Measurements from ENCODE around the gene NEDD9. TPM values are rescaled to one million over a fixed set of nuclear protein-coding genes. Genes with fewer than 3 reads are reported as not detected.

NEDD9 gene
- total RNA-seq, 1 experiment from 2014 or later, result 6.5 TPM

DNA sequence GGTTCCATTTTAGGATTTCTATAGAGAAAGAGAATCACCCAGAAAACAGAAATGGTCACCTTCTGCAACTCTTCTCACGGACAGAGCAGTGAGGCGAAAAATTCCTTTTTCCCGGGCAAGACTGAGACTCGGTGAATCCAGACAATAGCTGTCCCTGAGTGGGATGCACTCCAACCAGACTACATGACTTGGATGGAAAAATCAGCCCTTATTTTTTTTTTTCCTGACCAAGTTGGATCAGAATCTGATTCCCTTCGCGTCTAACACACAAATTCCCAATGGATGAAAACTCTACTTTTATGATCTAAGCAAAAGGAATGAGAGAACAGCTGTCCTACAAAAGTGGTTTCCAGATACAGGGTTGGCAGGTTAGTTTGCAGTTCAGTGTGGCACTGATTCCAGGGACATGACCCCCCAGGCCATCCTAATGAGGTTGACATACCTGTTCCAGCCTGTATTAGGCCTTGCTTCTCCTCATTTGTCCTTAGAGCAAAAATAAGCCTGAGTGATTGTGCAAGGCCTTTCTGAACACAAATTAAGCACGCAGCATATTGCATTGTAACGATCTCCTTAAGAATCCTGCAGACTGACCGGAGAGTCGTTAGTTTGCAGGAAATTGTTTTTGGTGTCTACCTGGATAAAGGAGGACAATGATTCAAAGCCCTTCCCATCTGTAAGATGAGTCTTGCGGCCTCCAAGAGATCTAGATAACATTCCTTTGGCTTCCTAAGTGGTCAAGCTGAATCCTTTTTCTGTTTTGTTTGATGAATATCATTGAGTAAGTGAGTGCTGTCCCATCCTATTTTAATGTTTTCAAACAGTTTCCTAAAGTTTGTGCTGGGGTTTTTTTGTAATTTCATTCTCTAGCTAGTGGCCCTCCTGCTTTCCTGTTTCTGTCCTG is 1.5 kb upstream of the NEDD9 start:
- no peaks in the 10 kb centered on the region for H3K36me3 ChIP-seq (replicated peaks; ENCODE audit: control insufficient read depth, insufficient read depth, low read length)
- DNase-seq, result no peak
- no peak overlapping the region for H3K4me3 ChIP-seq (ENCODE audit: insufficient read depth, low read depth, low read length)
- no peaks in the 10 kb centered on the region for H3K27me3 ChIP-seq (ENCODE audit: control insufficient read depth, insufficient read depth, low read length)

DNA sequence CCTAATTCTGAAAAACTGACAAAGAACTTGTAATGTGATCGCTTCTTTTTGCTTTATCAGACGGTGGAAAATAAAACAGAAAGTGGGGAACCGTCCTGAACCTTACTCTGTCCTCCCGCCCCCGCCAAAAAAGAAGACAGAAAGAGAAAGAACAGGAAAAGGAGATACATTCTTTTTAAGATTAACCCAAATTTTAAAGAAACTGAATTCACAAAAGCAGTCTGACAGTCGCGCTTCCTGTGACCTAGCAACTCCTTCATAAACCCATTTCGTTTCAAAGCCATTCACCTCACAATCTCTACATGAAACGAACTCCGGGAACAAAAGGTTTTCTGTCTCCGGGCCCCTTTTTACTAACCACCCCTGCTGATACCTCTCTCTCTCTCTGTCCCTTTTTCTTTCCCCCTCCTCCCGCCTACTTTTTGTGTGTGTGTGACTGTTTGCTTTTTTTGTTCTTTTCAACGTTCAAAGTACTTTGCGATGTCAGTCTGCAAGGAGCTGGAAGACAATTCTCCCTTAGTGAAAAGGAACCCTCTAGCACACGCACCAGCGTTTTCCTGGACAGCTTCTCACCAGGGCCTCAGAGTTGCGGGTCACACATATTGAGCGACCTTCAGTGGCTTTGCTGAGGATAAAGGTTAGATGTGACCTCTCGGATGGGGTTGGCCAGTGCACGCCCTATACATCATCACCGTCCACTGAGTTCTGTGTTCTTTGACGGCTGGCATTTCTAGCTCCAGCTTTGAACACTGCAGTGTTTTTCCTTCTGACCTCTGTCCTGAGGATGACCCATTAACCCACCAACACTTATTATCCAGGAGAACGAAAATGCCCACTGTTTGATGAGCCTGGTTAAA is 530 bp upstream of the NEDD9 start:
- DNase-seq, result peak; percentile 55
- peak overlapping the region; percentile 53 for H3K4me3 ChIP-seq (ENCODE audit: insufficient read depth, low read depth, low read length)
- H3K36me3 ChIP-seq (replicated peaks; ENCODE audit: control insufficient read depth, insufficient read depth, low read length), result no peaks in the 10 kb centered on the region
- no peaks in the 10 kb centered on the region for H3K27me3 ChIP-seq (ENCODE audit: control insufficient read depth, insufficient read depth, low read length)

DNA sequence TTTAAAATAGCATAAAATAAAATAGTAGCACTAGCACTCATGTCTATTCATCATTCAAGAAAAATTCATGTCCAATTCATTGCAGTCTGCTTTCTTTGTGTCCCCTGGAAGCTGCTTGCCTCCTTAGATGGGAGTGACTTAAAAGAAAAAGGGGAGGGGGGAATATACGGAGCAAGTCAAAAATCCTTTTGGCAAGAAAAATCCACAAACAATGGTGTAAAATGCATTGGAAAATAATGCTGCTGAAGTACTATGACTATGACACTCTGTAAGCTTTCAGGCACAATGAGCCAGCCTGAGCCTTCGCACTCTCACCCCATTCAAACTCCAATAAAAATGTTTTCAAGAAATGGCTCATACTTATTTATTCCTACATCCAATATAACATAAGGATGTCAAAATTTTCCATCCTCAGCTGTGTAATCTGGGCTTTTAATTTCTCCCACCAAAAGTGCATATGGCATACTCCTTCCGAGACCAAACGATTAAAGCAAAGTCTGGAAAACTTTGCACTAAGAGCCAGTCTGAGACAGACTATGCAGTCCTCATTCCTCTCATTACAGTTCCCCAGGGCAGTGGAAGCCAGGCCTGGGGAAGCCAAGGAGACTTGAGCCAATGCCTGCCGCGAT is 790 bp downstream of the NEDD9 start:
- DNase-seq, result no peak
- Histone ChIP-seq H3K4me3 (ENCODE audit: insufficient read depth, low read depth, low read length) (peak overlapping the region; percentile 53), H3K27me3 (ENCODE audit: control insufficient read depth, insufficient read depth, low read length) (no peaks in the 10 kb centered on the region), H3K36me3 (replicated peaks; ENCODE audit: control insufficient read depth, insufficient read depth, low read length) (no peaks in the 10 kb centered on the region)

DNA sequence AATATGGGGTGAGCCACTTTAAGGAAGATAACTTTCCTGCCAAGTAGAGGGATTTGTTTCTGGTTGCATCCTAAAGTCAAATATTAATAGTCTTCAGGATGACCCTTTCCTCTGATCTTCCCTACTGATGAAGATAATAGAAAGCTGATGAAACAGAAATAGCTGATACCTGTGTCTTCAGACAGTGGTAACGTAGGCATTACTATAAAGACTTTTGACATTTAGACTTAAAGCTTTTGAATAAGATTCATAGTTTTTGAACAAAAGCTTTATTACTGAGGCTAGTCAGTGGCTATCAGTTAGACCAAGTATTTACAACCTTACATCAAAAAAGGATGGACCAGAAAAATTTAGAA is 1.4 kb downstream of the NEDD9 start:
- H3K36me3 ChIP-seq (replicated peaks; ENCODE audit: control insufficient read depth, insufficient read depth, low read length), result no peaks in the 10 kb centered on the region
- no peak for DNase-seq
- peak overlapping the region; percentile 53 for H3K4me3 ChIP-seq (ENCODE audit: insufficient read depth, low read depth, low read length)
- H3K27me3 ChIP-seq (ENCODE audit: control insufficient read depth, insufficient read depth, low read length), result no peaks in the 10 kb centered on the region

DNA sequence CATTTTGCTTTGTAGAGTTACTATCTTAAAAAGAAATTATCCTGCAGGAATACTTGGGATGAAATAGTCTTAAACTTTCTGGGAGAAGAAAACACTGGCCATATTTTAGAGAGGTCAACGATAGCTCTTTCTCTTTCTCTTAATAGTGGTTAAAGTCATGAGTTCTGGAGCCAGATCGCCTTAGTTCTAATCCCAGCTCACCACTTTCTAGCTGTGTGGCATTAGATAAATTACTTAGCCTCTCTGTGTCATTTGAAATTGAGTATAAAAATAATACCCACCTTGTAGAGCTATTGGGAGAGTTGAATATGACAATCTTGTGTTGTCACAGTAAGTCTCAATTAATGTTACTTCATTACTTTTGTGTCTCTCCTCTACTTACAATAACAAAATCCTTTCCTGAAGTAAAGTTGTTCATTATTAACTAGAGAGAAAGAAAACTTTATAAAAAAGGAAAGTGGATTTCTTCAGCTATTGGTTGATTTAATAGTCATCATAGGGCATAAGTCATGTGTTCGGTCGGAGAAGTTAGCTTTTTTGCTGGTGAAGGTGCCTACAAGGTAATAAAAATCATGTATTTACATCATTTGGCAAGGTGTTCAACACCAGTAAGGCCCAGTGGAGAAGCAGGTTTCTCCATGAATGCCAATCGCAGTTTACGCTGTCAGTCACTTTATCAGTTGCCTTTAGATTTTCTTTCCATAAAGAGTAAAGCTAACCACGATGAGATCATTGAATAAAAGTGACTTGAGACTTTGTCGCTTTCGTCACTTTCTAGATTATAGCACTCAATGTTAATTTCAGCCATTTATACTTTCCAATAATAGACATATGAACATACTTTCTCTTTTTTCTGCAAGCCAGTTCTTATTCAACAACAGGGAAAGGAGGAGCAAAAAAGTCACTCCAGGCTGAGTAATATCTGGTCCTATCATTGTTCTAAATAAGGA is 2.0 kb downstream of the NEDD9 start:
- Histone ChIP-seq H3K36me3 (replicated peaks; ENCODE audit: control insufficient read depth, insufficient read depth, low read length) (no peaks in the 10 kb centered on the region), H3K27me3 (ENCODE audit: control insufficient read depth, insufficient read depth, low read length) (no peaks in the 10 kb centered on the region), H3K4me3 (ENCODE audit: insufficient read depth, low read depth, low read length) (no peak overlapping the region; the same call in 1 of the 2 replicates)
- no peak for DNase-seq

DNA sequence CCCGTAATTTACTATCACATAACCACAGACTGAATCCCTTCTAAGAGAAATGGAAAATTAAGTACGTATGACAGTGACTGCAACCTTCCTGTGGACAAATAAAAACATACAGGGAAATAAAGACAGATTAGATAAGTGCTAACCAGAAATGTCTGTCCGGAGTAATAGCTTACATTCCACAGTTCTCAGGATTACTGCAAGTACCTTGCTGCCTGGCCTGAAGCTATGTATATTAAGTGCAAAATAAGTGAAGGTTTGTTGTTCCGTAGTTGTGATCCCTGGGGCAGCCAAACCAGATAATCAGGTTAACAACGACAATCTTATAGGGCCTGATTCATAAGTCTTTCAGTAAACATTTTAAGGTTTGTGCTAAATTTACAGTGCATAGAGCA is 2.8 kb downstream of the NEDD9 start:
- Histone ChIP-seq H3K27me3 (ENCODE audit: control insufficient read depth, insufficient read depth, low read length) (no peaks in the 10 kb centered on the region), H3K36me3 (replicated peaks; ENCODE audit: control insufficient read depth, insufficient read depth, low read length) (no peaks in the 10 kb centered on the region), H3K4me3 (ENCODE audit: insufficient read depth, low read depth, low read length) (peak overlapping the region; percentile 2; the same call in 1 of the 2 replicates)
- DNase-seq, result peak; percentile 15

DNA sequence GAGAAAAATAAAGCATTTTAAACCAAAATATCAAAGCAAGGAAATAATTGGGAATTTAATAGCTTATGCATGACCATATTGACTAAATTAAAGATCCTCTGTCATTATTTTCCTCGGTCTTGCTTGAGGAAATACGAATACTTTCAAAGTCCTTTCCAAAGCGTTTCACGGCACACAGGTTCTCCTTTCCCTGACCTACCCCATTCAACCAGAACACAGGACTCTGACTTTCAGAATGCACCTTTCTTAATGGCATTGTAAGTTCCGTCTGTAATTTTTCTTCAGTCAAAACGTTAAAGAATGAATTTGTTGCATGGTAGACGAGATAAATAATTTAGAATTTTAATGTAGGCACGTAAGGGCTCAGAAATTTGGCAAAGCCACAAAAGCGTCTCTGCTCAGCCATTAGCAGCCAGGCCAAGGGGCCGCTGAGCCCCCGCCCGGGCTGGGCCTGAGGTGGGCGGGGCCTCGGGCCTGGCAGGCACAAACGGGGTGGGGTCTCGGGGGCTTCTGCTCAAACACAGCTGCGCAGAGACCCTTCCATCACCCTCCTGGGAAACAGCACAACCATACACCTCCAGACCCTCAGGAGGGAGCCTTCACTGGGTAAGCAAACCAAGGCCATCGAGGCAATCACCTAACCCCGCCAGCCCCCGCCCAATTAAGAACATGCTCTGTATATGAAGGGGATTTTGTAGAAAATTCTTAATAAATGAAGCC is 3.4 kb downstream of the NEDD9 start:
- H3K36me3 ChIP-seq (replicated peaks; ENCODE audit: control insufficient read depth, insufficient read depth, low read length), result no peaks in the 10 kb centered on the region
- peak overlapping the region; percentile 2; the same call in 1 of the 2 replicates for H3K4me3 ChIP-seq (ENCODE audit: insufficient read depth, low read depth, low read length)
- DNase-seq, result peak; percentile 88
- no peaks in the 10 kb centered on the region for H3K27me3 ChIP-seq (ENCODE audit: control insufficient read depth, insufficient read depth, low read length)

DNA sequence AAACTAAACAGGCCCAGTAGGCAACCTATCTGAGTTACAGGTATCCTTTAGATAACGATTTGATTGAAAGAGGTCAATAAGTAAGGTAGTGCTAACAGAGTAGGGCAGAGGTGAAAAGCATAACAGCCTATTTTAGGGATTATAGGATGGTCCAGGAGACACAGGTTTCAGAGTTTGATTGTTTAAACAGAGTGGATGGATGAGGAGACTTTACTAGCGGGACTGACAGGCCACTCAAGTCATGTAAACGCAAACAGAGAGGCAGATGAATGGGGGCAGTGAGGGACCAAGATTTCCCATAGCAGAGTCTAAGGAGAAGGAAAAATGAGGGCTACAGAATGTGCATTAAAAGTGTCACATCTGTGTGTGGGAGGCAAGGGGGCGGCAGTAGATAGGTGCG is 4.8 kb downstream of the NEDD9 start:
- no peak for DNase-seq
- Histone ChIP-seq H3K4me3 (ENCODE audit: insufficient read depth, low read depth, low read length) (no peak overlapping the region), H3K36me3 (replicated peaks; ENCODE audit: control insufficient read depth, insufficient read depth, low read length) (no peaks in the 10 kb centered on the region), H3K27me3 (ENCODE audit: control insufficient read depth, insufficient read depth, low read length) (no peaks in the 10 kb centered on the region)

DNA sequence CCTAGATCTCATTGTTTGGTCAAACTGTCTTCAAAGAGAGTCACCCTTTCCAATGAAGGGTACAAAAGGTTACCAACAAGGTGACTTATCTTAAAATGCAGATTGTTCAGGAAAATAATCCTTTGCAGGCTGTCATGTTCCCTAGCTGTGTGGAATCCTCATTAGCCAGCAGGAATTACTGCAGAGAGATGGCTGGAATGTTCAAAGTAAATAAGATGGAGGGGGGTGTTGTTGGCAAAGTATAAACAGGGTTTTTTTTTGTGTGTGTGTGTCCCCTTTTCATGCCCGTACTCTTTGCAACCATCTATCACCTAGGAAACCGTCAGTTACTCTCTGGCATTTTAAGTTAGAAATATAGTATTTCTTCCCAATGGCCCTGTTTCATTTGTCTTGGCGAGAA is 6.5 kb downstream of the NEDD9 start:
- no peak for DNase-seq
- no peaks in the 10 kb centered on the region for H3K36me3 ChIP-seq (replicated peaks; ENCODE audit: control insufficient read depth, insufficient read depth, low read length)
- no peaks in the 10 kb centered on the region for H3K27me3 ChIP-seq (ENCODE audit: control insufficient read depth, insufficient read depth, low read length)
- H3K4me3 ChIP-seq (ENCODE audit: insufficient read depth, low read depth, low read length), result no peak overlapping the region

DNA sequence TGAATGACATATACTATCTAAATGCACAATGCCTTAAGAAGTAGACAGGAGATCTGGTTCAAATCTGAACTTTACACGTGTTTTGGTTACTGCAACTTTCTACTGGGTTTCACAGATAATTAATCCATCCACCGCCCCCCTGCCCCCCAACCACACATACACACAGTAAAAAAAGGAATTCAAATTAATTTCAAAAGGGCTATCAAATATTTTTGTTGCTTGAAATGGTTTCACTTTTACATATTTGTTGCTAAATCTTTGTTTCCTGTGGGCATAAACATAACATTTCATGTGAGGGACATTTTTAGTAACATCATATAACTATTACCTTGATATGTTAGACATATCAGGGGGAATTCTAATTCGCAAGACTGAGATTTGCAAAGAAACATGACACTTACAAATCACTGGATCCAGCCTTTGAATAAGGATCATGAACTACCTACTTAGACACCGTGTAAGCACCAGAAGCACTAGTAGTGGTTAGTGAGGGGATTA is 7.5 kb downstream of the NEDD9 start:
- H3K27me3 ChIP-seq (ENCODE audit: control insufficient read depth, insufficient read depth, low read length), result no peaks in the 10 kb centered on the region
- no peaks in the 10 kb centered on the region for H3K36me3 ChIP-seq (replicated peaks; ENCODE audit: control insufficient read depth, insufficient read depth, low read length)
- no peak for DNase-seq
- H3K4me3 ChIP-seq (ENCODE audit: insufficient read depth, low read depth, low read length), result no peak overlapping the region

DNA sequence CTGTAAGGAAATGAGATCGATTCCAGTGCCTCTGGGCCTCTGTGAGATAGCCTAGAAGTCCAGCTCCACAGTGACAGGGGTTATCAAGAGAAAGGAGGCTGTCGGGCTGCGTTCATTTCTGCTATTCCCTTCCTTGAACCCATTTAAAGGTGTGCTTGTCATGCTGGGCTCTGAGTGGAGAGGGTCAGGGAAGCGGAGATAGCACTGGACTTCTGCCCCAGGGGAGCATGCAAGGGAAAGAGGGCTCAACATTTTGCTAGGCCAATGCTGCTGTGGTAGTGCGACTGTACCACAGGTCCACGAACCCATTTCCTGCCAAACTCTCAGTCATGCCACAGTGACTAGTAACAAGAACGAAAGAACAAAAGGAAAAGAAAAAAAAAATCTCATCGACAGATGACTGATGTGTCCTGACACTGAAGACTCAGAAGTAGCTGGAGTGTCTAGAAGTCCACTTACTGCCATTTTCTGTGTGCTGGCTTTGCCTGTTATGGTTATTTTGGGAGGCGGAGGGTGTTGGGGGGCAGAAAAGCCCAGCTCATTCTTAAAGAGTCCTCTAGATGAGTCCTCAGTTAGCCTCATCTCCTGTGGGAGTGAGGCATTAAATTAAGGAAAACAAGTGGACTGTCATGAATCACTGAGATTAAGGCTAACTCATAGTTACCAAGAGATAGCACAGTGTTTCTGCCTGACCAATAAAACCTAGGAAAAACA is 8.1 kb downstream of the NEDD9 start:
- no peak for DNase-seq
- no peaks in the 10 kb centered on the region for H3K36me3 ChIP-seq (replicated peaks; ENCODE audit: control insufficient read depth, insufficient read depth, low read length)

DNA sequence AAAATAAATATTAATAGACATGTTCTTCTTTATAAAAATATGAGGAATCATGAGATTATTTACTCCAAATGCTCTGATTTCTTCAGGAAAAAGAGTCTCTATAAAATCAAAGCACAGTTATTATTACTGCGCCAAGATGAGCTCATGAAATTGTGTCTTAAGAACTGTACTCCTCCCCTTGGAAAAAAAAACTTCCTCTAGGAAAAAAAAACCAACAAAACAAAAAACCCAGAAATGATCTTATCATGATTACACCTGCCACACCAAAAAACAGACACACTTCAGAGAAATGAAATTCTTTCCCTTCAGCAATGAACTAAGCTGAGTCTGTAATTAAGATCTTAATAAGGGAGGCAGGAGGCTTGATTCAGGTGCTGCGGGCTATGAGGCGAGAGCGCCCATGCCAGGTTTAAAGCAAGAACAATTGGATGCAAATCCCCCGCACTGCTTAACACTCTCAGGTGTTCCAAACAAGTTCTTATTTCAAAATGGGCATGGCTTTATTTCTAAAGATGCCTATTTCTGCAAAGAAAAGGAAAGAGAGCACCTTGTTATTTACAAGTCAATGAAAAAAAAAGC is 9.1 kb downstream of the NEDD9 start:
- DNase-seq, result no peak
- Histone ChIP-seq H3K27me3 (ENCODE audit: control insufficient read depth, insufficient read depth, low read length) (no peaks in the 10 kb centered on the region), H3K4me3 (ENCODE audit: insufficient read depth, low read depth, low read length) (no peak overlapping the region), H3K36me3 (replicated peaks; ENCODE audit: control insufficient read depth, insufficient read depth, low read length) (no peaks in the 10 kb centered on the region)

More for the DNA sequence above, 8.1 kb downstream of the NEDD9 start:
- H3K27me3 ChIP-seq (ENCODE audit: control insufficient read depth, insufficient read depth, low read length), result no peaks in the 10 kb centered on the region
- no peak overlapping the region for H3K4me3 ChIP-seq (ENCODE audit: insufficient read depth, low read depth, low read length)

Measured in H7 (cell line).